HepG2 (cell line): Measurements from ENCODE around the gene C6orf132. TPM values are rescaled to one million over a fixed set of nuclear protein-coding genes. Genes with fewer than 3 reads are reported as not detected.

ENCODE experiments used
- ZBTB40 ChIP-seq, 2 experiments: fragments of 450-650 bp in 1 of 2; sonication (generic) in 1 of 2; formaldehyde crosslinking in 1 of 2; IDR thresholded peaks; 2 replicates each; pipeline versions ENCODE4 v1.6.1 to v1.8.0; 2016 to 2022; ENCODE audit warnings: antibody characterized with exemption in 1 of 2, mild to moderate bottlenecking in 1 of 2, missing genetic modification reagents in 1 of 2
- ZNF687 ChIP-seq: sonication (generic); formaldehyde crosslinking; IDR thresholded peaks from 2 replicates; pipeline ENCODE4 v1.5.1; 2020; ENCODE audit warnings: mild to moderate bottlenecking, missing genetic modification reagents, moderate library complexity
- ZSCAN31 ChIP-seq: sonication (generic); formaldehyde crosslinking; IDR thresholded peaks from 2 replicates; pipeline ENCODE4 v1.5.0; 2020; ENCODE audit warnings: low read depth, mild to moderate bottlenecking, missing genetic modification reagents
- polyA plus RNA-seq, 8 experiments: library from polyadenylated mRNA; depleted of rRNA in 3 of 8; stranded (reverse) in 7 of 8; unstranded in 1 of 8; fragments of >200 nt; fragmentation: Illumina TruSeq in 4 of 8; extraction: Trizol in 4 of 8; gene quantifications; 2 replicates each; pipeline versions ENCODE4 v1.2.1 to v1.2.3, GENCODE V29; 2011 to 2016; ENCODE audit warnings: low read depth in 4 of 8, missing spikeins in 1 of 8, mixed read lengths in 1 of 8; ENCODE audit not compliant: insufficient read depth in 1 of 8
- total RNA-seq, 5 experiments: library from RNA; depleted of rRNA; stranded (reverse); fragments of >200 nt; fragmentation: Illumina TruSeq; extraction: Trizol; gene quantifications; 2 replicates each; pipeline ENCODE4 v1.2.3, GENCODE V29; 2016; ENCODE audit warnings: low read depth in 1 of 5

C6orf132 gene
- total and polyA plus RNA-seq, 2 of the 13 experiments (the other 11 are each of a cell fraction or from before 2014, with no cell fraction given), result 0.78 to 3.0 TPM

- TF ChIP-seq ZNF687 (CRISPR knock-in tag), result peak; percentile 69
- TF ChIP-seq ZSCAN31 (CRISPR knock-in tag), result peak; percentile 18; the same call in 1 of the 2 replicates
- no peak for TF ChIP-seq ZBTB40 (IDR thresholded peaks at IDR 0.05)
- TF ChIP-seq ZBTB40 (CRISPR knock-in tag; IDR thresholded peaks at IDR 0.05), result 0 out of 2 replicates have a peak, but pooled peaks have one; percentile 18
Measured at GRCh38 chr6:42095776-42096541, 46.5 kb downstream of the C6orf132 start (continued).
